HepG2 (cell line): ENCODE data around the gene MOK. TPM values are rescaled to one million over a fixed set of nuclear protein-coding genes. Genes with fewer than 3 reads are reported as not detected.

Experiments used
- ATF1 ChIP-seq: IDR thresholded peaks from 2 replicates; pipeline ENCODE4 v1.6.1; 2016; ENCODE audit warnings: mild to moderate bottlenecking, control low read depth
- ETV6 ChIP-seq: sonication (generic); formaldehyde crosslinking; conservative IDR thresholded peaks from 2 replicates; pipeline ENCODE4 v1.4.0; 2020; ENCODE audit warnings: missing genetic modification reagents
- KDM5A ChIP-seq: fragments of 200-600 bp; sonication (generic); IDR thresholded peaks from 2 replicates; pipeline ENCODE4 v1.7.0; 2018; ENCODE audit warnings: antibody characterized with exemption, mild to moderate bottlenecking, low read length, borderline replicate concordance
- KLF13 ChIP-seq: sonication (generic); formaldehyde crosslinking; IDR thresholded peaks from 2 replicates; pipeline ENCODE4 v1.4.0; 2020; ENCODE audit warnings: mild to moderate bottlenecking, missing genetic modification reagents
- MED13 ChIP-seq: sonication (generic); formaldehyde crosslinking; IDR thresholded peaks from 2 replicates; pipeline ENCODE4 v1.5.0; 2020; ENCODE audit warnings: missing genetic modification reagents
- MTA1 ChIP-seq: sonication (generic); formaldehyde crosslinking; IDR thresholded peaks from 2 replicates; pipeline ENCODE4 v1.4.0; 2020; ENCODE audit warnings: missing genetic modification reagents, mild to moderate bottlenecking, borderline replicate concordance
- PCBP2 ChIP-seq: fragments of 200-400 bp; formaldehyde crosslinking; optimal IDR thresholded peaks from 2 replicates; pipeline ENCODE3; 2018; ENCODE audit warnings: low read length, low read depth; ENCODE audit not compliant: poor library complexity, severe bottlenecking
- POGZ ChIP-seq: sonication (generic); formaldehyde crosslinking; IDR thresholded peaks from 2 replicates; pipeline ENCODE4 v1.4.0; 2020; ENCODE audit warnings: mild to moderate bottlenecking, missing genetic modification reagents
- RXRA ChIP-seq: sonication (generic); formaldehyde crosslinking; IDR thresholded peaks from 2 replicates; pipeline ENCODE4 v1.5.1; 2020; ENCODE audit warnings: missing genetic modification reagents
- SMAD1 ChIP-seq: sonication (generic); formaldehyde crosslinking; IDR thresholded peaks from 2 replicates; pipeline ENCODE4 v1.4.0; 2020; ENCODE audit warnings: missing genetic modification reagents, low read depth, mild to moderate bottlenecking, borderline replicate concordance
- SMARCC2 ChIP-seq: fragments of 450-650 bp; IDR thresholded peaks from 2 replicates; pipeline ENCODE4 v1.6.1; 2017; ENCODE audit warnings: antibody characterized with exemption, mild to moderate bottlenecking
- TBL1XR1 ChIP-seq: fragments of 150-350 bp; IDR thresholded peaks from 2 replicates; pipeline ENCODE4 v1.6.1; 2014; ENCODE audit warnings: borderline replicate concordance, low read length; ENCODE audit not compliant: partially characterized antibody
- TCF12 ChIP-seq, 2 experiments: fragments of 450-650 bp in 1 of 2; sonication (generic) in 1 of 2; formaldehyde crosslinking in 1 of 2; IDR thresholded peaks; 2 replicates each; pipeline versions ENCODE4 v1.6.1 to v1.8.0; 2017 to 2022; ENCODE audit warnings: antibody characterized with exemption in 1 of 2, mild to moderate bottlenecking in 1 of 2, missing genetic modification reagents in 1 of 2, moderate library complexity in 1 of 2
- ZBTB42 ChIP-seq: sonication (generic); formaldehyde crosslinking; IDR thresholded peaks from 2 replicates; pipeline ENCODE4 v1.5.0; 2020; ENCODE audit warnings: mild to moderate bottlenecking, missing genetic modification reagents
- ZNF326 ChIP-seq: sonication (generic); formaldehyde crosslinking; IDR thresholded peaks from 2 replicates; pipeline ENCODE4 v1.4.0; 2020; ENCODE audit warnings: missing genetic modification reagents, borderline replicate concordance
- ZNF33A ChIP-seq: sonication (generic); formaldehyde crosslinking; IDR thresholded peaks from 2 replicates; pipeline ENCODE4 v1.5.1; 2020; ENCODE audit warnings: missing genetic modification reagents, mild to moderate bottlenecking, moderate library complexity, borderline replicate concordance
- ZNF674 ChIP-seq: sonication (generic); formaldehyde crosslinking; IDR thresholded peaks from 2 replicates; pipeline ENCODE4 v1.5.0; 2020; ENCODE audit warnings: low read depth, mild to moderate bottlenecking, missing genetic modification reagents
- ZNF850 ChIP-seq: sonication (generic); formaldehyde crosslinking; conservative IDR thresholded peaks from 2 replicates; pipeline ENCODE4 v1.9.0; 2021; ENCODE audit warnings: mild to moderate bottlenecking, missing genetic modification reagents
- ZNF883 ChIP-seq: sonication (generic); formaldehyde crosslinking; IDR thresholded peaks from 2 replicates; pipeline ENCODE4 v1.5.1; 2020; ENCODE audit warnings: mild to moderate bottlenecking, missing genetic modification reagents; ENCODE audit errors: not compliant biosample characterization
- ZSCAN12 ChIP-seq: sonication (generic); formaldehyde crosslinking; IDR thresholded peaks from 2 replicates; pipeline ENCODE4 v1.9.0; 2021; ENCODE audit warnings: mild to moderate bottlenecking, missing genetic modification reagents
- ZSCAN9 ChIP-seq: IDR thresholded peaks from 2 replicates; pipeline ENCODE4 v1.6.1; 2016; ENCODE audit warnings: borderline replicate concordance
- ZZZ3 ChIP-seq: sonication (generic); formaldehyde crosslinking; IDR thresholded peaks from 2 replicates; pipeline ENCODE4 v1.4.0; 2020; ENCODE audit warnings: missing genetic modification reagents, mild to moderate bottlenecking, borderline replicate concordance
- polyA plus RNA-seq, 8 experiments: library from polyadenylated mRNA; depleted of rRNA in 3 of 8; stranded (reverse) in 7 of 8; unstranded in 1 of 8; fragments of >200 nt; fragmentation: Illumina TruSeq in 4 of 8; extraction: Trizol in 4 of 8; gene quantifications; 2 replicates each; pipeline versions ENCODE4 v1.2.1 to v1.2.3, GENCODE V29; 2011 to 2016; ENCODE audit warnings: low read depth in 4 of 8, missing spikeins in 1 of 8, mixed read lengths in 1 of 8; ENCODE audit not compliant: insufficient read depth in 1 of 8
- total RNA-seq, 5 experiments: library from RNA; depleted of rRNA; stranded (reverse); fragments of >200 nt; fragmentation: Illumina TruSeq; extraction: Trizol; gene quantifications; 2 replicates each; pipeline ENCODE4 v1.2.3, GENCODE V29; 2016; ENCODE audit warnings: low read depth in 1 of 5
- TF ChIP-seq, protein P1 (sequence below): IDR thresholded peaks from 2 replicates; pipeline ENCODE4 v1.6.1; 2016
- TF ChIP-seq, protein P2 (sequence below): sonication (generic); formaldehyde crosslinking; IDR thresholded peaks from 2 replicates; pipeline ENCODE4 v1.5.0; 2020; ENCODE audit warnings: missing genetic modification reagents, mild to moderate bottlenecking, borderline replicate concordance
- TF ChIP-seq, protein P3 (sequence below): IDR thresholded peaks from 2 replicates; pipeline ENCODE4 v1.6.1; 2016; ENCODE audit warnings: control low read depth
- TF ChIP-seq, protein P4 (sequence below): sonication (generic); formaldehyde crosslinking; IDR thresholded peaks from 2 replicates; pipeline ENCODE4 v1.4.0; 2020; ENCODE audit warnings: mild to moderate bottlenecking, missing genetic modification reagents

Gene MOK
- total and polyA plus RNA-seq, 2 of the 13 experiments (the other 11 are each of a cell fraction or from before 2014, with no cell fraction given) = 15.3 to 16.9 TPM

DNA sequence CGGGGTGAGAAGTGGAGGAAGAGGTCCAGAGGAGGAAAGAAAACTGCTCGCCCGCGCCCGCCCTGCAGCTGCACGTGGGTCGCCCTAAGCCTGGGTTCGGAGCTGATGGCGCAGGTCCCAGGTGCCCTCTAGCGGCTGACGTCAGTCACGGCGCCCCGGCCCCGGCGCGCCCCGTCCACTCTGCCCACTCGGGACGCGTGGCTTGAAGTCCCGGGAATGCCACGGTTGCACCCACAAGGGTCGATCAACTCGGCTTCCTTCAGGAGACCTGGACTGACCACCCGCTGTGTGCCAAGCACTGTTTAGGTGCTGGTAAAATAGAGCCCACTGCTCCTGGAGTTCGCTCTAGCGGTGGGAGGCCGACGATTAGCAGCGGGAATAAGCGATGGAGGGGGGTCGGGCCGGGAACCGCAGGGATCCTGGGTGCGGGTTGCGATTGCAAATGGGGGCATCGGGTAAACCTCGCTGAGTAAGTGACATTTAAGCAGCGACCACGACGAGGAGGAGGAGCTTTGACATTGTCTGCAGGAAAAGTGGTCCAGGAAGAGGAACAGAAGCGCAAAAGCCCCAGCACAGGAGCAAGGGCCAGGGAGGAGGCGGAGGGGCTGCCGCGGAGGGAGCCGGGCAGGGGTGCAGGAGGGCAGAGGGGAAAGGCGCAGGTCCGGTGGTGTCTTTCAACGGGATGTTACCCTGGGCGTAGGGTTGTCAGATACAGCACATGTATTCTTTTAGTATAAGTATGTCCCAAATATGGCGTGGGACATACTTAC is 9.5 kb upstream of the MOK start (continued):
- TF ChIP-seq, protein P1, sequence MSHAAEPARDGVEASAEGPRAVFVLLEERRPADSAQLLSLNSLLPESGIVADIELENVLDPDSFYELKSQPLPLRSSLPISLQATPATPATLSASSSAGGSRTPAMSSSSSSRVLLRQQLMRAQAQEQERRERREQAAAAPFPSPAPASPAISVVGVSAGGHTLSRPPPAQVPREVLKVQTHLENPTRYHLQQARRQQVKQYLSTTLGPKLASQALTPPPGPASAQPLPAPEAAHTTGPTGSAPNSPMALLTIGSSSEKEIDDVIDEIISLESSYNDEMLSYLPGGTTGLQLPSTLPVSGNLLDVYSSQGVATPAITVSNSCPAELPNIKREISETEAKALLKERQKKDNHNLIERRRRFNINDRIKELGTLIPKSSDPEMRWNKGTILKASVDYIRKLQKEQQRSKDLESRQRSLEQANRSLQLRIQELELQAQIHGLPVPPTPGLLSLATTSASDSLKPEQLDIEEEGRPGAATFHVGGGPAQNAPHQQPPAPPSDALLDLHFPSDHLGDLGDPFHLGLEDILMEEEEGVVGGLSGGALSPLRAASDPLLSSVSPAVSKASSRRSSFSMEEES (CRISPR knock-in tag) = peak; percentile 58; the same call in 1 of the 2 replicates
- TF ChIP-seq ZNF850 (CRISPR knock-in tag) (0 out of 2 replicates have a peak, but pooled peaks have one; percentile 32), ZNF33A (CRISPR knock-in tag) (peak; percentile 51; the same call in 1 of the 2 replicates), TCF12 (IDR thresholded peaks at IDR 0.05) (no peak), TCF12 (CRISPR knock-in tag; IDR thresholded peaks at IDR 0.05) (no peak), ETV6 (no peak), ATF1 (CRISPR knock-in tag) (no peak), PCBP2 (no peak), ZNF674 (CRISPR knock-in tag) (no peak), TBL1XR1 (no peak), MTA1 (CRISPR knock-in tag) (peak; percentile 95), ZNF326 (no peak), POGZ (CRISPR knock-in tag) (peak; percentile 58; the same call in 1 of the 2 replicates), ZSCAN9 (CRISPR knock-in tag) (peak; percentile 76), ZNF883 (CRISPR knock-in tag) (peak; percentile 83), SMARCC2 (no peak), RXRA (peak; percentile 74), ZBTB42 (no peak), ZZZ3 (0 out of 2 replicates have a peak, but pooled peaks have one; percentile 55), KDM5A (peak; percentile 96), KLF13 (CRISPR knock-in tag) (no peak), MED13 (CRISPR knock-in tag) (peak; percentile 59; the same call in 1 of the 2 replicates), SMAD1 (CRISPR knock-in tag) (no peak), ZSCAN12 (CRISPR knock-in tag) (0 out of 2 replicates have a peak, but pooled peaks have one; percentile 14)
- TF ChIP-seq, protein P2, sequence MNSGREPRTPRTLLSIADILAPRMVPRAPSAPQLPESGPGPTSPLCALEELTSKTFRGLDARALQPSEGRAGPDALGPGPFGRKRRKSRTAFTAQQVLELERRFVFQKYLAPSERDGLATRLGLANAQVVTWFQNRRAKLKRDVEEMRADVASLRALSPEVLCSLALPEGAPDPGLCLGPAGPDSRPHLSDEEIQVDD (CRISPR knock-in tag) = no peak
- TF ChIP-seq, protein P3, sequence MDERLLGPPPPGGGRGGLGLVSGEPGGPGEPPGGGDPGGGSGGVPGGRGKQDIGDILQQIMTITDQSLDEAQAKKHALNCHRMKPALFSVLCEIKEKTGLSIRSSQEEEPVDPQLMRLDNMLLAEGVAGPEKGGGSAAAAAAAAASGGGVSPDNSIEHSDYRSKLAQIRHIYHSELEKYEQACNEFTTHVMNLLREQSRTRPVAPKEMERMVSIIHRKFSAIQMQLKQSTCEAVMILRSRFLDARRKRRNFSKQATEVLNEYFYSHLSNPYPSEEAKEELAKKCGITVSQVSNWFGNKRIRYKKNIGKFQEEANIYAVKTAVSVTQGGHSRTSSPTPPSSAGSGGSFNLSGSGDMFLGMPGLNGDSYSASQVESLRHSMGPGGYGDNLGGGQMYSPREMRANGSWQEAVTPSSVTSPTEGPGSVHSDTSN (CRISPR knock-in tag) = no peak
- TF ChIP-seq, protein P4, sequence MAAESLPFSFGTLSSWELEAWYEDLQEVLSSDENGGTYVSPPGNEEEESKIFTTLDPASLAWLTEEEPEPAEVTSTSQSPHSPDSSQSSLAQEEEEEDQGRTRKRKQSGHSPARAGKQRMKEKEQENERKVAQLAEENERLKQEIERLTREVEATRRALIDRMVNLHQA (CRISPR knock-in tag) = no peak
